ENCODE results near the gene ARHGEF6. TPM values are rescaled to one million over a fixed set of nuclear protein-coding genes. Genes with fewer than 3 reads are reported as not detected.

ARHGEF6 gene
- total and polyA plus RNA-seq, 4 donors, result 1.6 to 9.2 (median 4.2) TPM

DNA sequence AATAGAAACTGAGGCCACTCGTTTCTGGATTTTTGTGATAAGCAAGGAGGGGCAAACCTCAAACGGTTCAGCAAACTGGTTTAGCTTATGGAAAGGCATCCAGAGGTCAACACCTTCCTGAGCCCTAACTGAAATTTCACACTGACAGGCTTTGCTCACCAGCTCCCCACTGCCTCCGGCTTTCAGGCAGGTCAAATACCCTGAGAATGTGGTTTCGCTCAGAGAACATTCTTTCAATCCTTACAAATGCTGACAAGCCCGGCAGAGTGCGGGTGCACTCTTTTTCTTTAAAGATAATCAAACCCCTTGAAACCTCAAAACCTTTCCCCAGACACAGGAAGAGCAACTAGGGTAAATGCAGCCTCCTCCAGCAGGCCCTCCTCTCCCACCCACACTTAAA is 91.3 kb downstream of the ARHGEF6 start:
- DNase-seq (ENCODE audit: low spot score), result no peak
- Histone ChIP-seq H3K4me1 (ENCODE audit: control insufficient read depth in 4 of 4, insufficient read depth in 4 of 4, low read length in 3 of 4) (no peaks in the 10 kb centered on the region), H3K36me3 (ENCODE audit: control insufficient read depth in 4 of 4, insufficient read depth in 3 of 4, low read depth in 1 of 4, low read length in 3 of 4) (no peaks in the 10 kb centered on the region), H3K4me3 (ENCODE audit: low read depth in 1 of 3, low read length in 3 of 3) (no peak overlapping the region), H3K27ac (ENCODE audit: low read depth in 1 of 2, low read length in 2 of 2) (no peak overlapping the region), H3K9me3 (ENCODE audit: control insufficient read depth in 4 of 4, low read length in 3 of 4) (no peaks in the 10 kb centered on the region), H3K9ac (ENCODE audit: low read depth in 1 of 2, low read length in 2 of 2) (no peak overlapping the region), H3K27me3 (ENCODE audit: control insufficient read depth in 4 of 4, insufficient read depth in 4 of 4, low read length in 3 of 4) (no peaks in the 10 kb centered on the region)
- TF ChIP-seq JUND (IDR thresholded peaks at IDR 0.05), result no peak
- no peak for TF ChIP-seq NR2F2 (IDR thresholded peaks at IDR 0.05)
- TF ChIP-seq FOXA1 (IDR thresholded peaks at IDR 0.05), result no peak
- TF ChIP-seq, protein P1, sequence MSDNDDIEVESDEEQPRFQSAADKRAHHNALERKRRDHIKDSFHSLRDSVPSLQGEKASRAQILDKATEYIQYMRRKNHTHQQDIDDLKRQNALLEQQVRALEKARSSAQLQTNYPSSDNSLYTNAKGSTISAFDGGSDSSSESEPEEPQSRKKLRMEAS (IDR thresholded peaks at IDR 0.05), result no peak
- TF ChIP-seq, protein P2, sequence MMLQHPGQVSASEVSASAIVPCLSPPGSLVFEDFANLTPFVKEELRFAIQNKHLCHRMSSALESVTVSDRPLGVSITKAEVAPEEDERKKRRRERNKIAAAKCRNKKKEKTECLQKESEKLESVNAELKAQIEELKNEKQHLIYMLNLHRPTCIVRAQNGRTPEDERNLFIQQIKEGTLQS (IDR thresholded peaks at IDR 0.05), result no peak
- TF ChIP-seq FOXA2 (IDR thresholded peaks at IDR 0.05), result no peak
- TF ChIP-seq, protein P3, sequence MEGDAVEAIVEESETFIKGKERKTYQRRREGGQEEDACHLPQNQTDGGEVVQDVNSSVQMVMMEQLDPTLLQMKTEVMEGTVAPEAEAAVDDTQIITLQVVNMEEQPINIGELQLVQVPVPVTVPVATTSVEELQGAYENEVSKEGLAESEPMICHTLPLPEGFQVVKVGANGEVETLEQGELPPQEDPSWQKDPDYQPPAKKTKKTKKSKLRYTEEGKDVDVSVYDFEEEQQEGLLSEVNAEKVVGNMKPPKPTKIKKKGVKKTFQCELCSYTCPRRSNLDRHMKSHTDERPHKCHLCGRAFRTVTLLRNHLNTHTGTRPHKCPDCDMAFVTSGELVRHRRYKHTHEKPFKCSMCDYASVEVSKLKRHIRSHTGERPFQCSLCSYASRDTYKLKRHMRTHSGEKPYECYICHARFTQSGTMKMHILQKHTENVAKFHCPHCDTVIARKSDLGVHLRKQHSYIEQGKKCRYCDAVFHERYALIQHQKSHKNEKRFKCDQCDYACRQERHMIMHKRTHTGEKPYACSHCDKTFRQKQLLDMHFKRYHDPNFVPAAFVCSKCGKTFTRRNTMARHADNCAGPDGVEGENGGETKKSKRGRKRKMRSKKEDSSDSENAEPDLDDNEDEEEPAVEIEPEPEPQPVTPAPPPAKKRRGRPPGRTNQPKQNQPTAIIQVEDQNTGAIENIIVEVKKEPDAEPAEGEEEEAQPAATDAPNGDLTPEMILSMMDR (IDR thresholded peaks at IDR 0.05; ENCODE audit: low read depth, low read length, missing input control), result no peak
- TF ChIP-seq RAD21 (IDR thresholded peaks at IDR 0.05), result no peak
- no peak for TF ChIP-seq RXRA (IDR thresholded peaks at IDR 0.05)
- WGBS, result 78% methylated on average over 6 of the region's 6 CpGs

DNA sequence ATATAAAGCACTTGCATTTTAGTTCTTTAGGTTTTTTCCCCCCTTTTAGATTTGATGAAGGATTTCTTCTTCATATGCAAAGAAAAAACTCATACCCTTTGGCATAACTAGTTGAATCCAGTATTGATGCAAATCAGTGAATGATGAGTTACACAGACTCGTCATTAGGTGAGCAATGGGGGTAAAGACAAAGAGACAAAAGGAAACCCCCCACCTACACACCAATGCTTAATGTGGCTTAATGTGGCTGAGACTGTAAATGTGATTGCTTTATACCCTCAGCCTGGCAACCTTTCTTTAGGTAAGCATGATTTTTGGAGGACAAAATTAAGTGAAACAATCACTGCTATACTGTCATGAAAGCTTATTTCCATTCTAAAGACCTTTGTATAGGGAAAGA is 93.3 kb downstream of the ARHGEF6 start:
- no peak for DNase-seq (ENCODE audit: low spot score)
- Histone ChIP-seq H3K27ac (ENCODE audit: low read depth in 1 of 2, low read length in 2 of 2) (no peak overlapping the region), H3K4me1 (ENCODE audit: control insufficient read depth in 4 of 4, insufficient read depth in 4 of 4, low read length in 3 of 4) (no peaks in the 10 kb centered on the region), H3K9me3 (ENCODE audit: control insufficient read depth in 4 of 4, low read length in 3 of 4) (no peaks in the 10 kb centered on the region), H3K4me3 (ENCODE audit: low read depth in 1 of 3, low read length in 3 of 3) (no peak overlapping the region), H3K9ac (ENCODE audit: low read depth in 1 of 2, low read length in 2 of 2) (no peak overlapping the region), H3K36me3 (ENCODE audit: control insufficient read depth in 4 of 4, insufficient read depth in 3 of 4, low read depth in 1 of 4, low read length in 3 of 4) (no peaks in the 10 kb centered on the region), H3K27me3 (ENCODE audit: control insufficient read depth in 4 of 4, insufficient read depth in 4 of 4, low read length in 3 of 4) (peaks cover 0 to 4% (median 0%) of the 10 kb centered on the region in 4 donors)
- WGBS, result 91% methylated on average over 1 of the region's 1 CpG
- TF ChIP-seq, protein P4, sequence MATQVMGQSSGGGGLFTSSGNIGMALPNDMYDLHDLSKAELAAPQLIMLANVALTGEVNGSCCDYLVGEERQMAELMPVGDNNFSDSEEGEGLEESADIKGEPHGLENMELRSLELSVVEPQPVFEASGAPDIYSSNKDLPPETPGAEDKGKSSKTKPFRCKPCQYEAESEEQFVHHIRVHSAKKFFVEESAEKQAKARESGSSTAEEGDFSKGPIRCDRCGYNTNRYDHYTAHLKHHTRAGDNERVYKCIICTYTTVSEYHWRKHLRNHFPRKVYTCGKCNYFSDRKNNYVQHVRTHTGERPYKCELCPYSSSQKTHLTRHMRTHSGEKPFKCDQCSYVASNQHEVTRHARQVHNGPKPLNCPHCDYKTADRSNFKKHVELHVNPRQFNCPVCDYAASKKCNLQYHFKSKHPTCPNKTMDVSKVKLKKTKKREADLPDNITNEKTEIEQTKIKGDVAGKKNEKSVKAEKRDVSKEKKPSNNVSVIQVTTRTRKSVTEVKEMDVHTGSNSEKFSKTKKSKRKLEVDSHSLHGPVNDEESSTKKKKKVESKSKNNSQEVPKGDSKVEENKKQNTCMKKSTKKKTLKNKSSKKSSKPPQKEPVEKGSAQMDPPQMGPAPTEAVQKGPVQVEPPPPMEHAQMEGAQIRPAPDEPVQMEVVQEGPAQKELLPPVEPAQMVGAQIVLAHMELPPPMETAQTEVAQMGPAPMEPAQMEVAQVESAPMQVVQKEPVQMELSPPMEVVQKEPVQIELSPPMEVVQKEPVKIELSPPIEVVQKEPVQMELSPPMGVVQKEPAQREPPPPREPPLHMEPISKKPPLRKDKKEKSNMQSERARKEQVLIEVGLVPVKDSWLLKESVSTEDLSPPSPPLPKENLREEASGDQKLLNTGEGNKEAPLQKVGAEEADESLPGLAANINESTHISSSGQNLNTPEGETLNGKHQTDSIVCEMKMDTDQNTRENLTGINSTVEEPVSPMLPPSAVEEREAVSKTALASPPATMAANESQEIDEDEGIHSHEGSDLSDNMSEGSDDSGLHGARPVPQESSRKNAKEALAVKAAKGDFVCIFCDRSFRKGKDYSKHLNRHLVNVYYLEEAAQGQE (IDR thresholded peaks at IDR 0.05), result no peak
- TF ChIP-seq, protein P5, sequence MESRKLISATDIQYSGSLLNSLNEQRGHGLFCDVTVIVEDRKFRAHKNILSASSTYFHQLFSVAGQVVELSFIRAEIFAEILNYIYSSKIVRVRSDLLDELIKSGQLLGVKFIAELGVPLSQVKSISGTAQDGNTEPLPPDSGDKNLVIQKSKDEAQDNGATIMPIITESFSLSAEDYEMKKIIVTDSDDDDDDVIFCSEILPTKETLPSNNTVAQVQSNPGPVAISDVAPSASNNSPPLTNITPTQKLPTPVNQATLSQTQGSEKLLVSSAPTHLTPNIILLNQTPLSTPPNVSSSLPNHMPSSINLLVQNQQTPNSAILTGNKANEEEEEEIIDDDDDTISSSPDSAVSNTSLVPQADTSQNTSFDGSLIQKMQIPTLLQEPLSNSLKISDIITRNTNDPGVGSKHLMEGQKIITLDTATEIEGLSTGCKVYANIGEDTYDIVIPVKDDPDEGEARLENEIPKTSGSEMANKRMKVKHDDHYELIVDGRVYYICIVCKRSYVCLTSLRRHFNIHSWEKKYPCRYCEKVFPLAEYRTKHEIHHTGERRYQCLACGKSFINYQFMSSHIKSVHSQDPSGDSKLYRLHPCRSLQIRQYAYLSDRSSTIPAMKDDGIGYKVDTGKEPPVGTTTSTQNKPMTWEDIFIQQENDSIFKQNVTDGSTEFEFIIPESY (IDR thresholded peaks at IDR 0.05), result no peak
- no peak for TF ChIP-seq RXRA (IDR thresholded peaks at IDR 0.05)
- TF ChIP-seq SP1 (IDR thresholded peaks at IDR 0.05), result no peak
- TF ChIP-seq YY1 (IDR thresholded peaks at IDR 0.05), result no peak
- TF ChIP-seq, protein P2 (IDR thresholded peaks at IDR 0.05), result no peak
- TF ChIP-seq HNF4A (conservative IDR thresholded peaks at IDR 0.05), result no peak
- no peak for TF ChIP-seq FOXA2 (IDR thresholded peaks at IDR 0.05)

All from liver (tissue), 9 donors.